GM23248 (cell line): ENCODE results near the gene TENM3. TPM values are rescaled to one million over a fixed set of nuclear protein-coding genes. Genes with fewer than 3 reads are reported as not detected.

Experiments used
- DNase-seq: peaks from one replicate; pipeline ENCODE4 v3.0.0-alpha.2; 2015
- H2AFZ ChIP-seq: fragments of 200-600 bp; sonication (generic); 2 replicates; pipeline ENCODE4 v1.6.1; 2016; ENCODE audit warnings: antibody characterized with exemption
- H3F3A ChIP-seq: fragments of 200-600 bp; sonication (generic); 2 replicates; pipeline ENCODE4 v1.6.1; 2016; ENCODE audit warnings: mild to moderate bottlenecking, antibody characterized with exemption, mixed run types; ENCODE audit not compliant: insufficient read depth
- H3K27ac ChIP-seq: fragments of 200-600 bp; sonication (generic); 2 replicates; pipeline ENCODE4 v1.5.1; 2016; ENCODE audit warnings: mild to moderate bottlenecking
- H3K27me3 ChIP-seq: fragments of 200-600 bp; sonication (generic); replicated peaks from 2 replicates; pipeline ENCODE4 v1.6.1; 2016; ENCODE audit warnings: mild to moderate bottlenecking; ENCODE audit not compliant: insufficient read depth
- H3K36me3 ChIP-seq: fragments of 200-600 bp; sonication (generic); 2 replicates; pipeline ENCODE4 v1.6.1; 2016; ENCODE audit warnings: low read depth, mild to moderate bottlenecking
- H3K4me1 ChIP-seq: fragments of 200-600 bp; sonication (generic); 2 replicates; pipeline ENCODE4 v1.6.1; 2016; ENCODE audit warnings: mild to moderate bottlenecking; ENCODE audit not compliant: insufficient read depth
- H3K4me2 ChIP-seq: fragments of 200-600 bp; sonication (generic); one replicate; pipeline ENCODE4 v1.6.1; 2016; ENCODE audit warnings: mild to moderate bottlenecking; ENCODE audit not compliant: unreplicated experiment
- H3K4me3 ChIP-seq: fragments of 200-600 bp; sonication (generic); 2 replicates; pipeline ENCODE4 v1.5.1; 2016; ENCODE audit warnings: mild to moderate bottlenecking
- H3K79me2 ChIP-seq: fragments of 200-600 bp; sonication (generic); 2 replicates; pipeline ENCODE4 v1.6.1; 2016; ENCODE audit warnings: mild to moderate bottlenecking; ENCODE audit not compliant: insufficient read depth
- H3K9ac ChIP-seq: fragments of 200-600 bp; sonication (generic); 2 replicates; pipeline ENCODE4 v1.6.1; 2016; ENCODE audit warnings: mild to moderate bottlenecking
- H3K9me2 ChIP-seq: fragments of 200-600 bp; sonication (generic); 2 replicates; pipeline ENCODE4 v1.6.1; 2016; ENCODE audit warnings: mixed run types, mild to moderate bottlenecking, moderate library complexity; ENCODE audit not compliant: insufficient read depth
- H3K9me3 ChIP-seq: fragments of 200-600 bp; sonication (generic); one replicate; pipeline ENCODE4 v1.6.1; 2017; ENCODE audit warnings: low read depth
- H4K20me1 ChIP-seq: fragments of 200-600 bp; sonication (generic); 2 replicates; pipeline ENCODE4 v1.6.0; 2016; ENCODE audit not compliant: insufficient read depth
- EZH2 ChIP-seq: fragments of 200-600 bp; sonication (generic); IDR thresholded peaks from 2 replicates; pipeline ENCODE4 v1.6.1; 2018; ENCODE audit warnings: antibody characterized with exemption, mild to moderate bottlenecking; ENCODE audit not compliant: insufficient read depth, poor library complexity, severe bottlenecking
- EZH2phosphoT487 ChIP-seq: fragments of 200-600 bp; sonication (generic); IDR thresholded peaks from 2 replicates; pipeline ENCODE4 v1.6.1; 2018; ENCODE audit warnings: antibody characterized with exemption, moderate library complexity, mild to moderate bottlenecking, low read depth; ENCODE audit not compliant: insufficient read depth
- WGBS, 2 experiments: methylation state at CpG; one replicate each; pipeline ENCODE4 v1.1.6; 2015 to 2017; ENCODE audit warnings: low lambda C conversion rate in 2 of 2, low coverage in 1 of 2; ENCODE audit errors: missing lambda C conversion rate in 2 of 2; 5-methylcytosine and 5-hydroxymethylcytosine counted together
- in situ Hi-C: fragments of 300-500 bp; cut with MboI; formaldehyde crosslinking; loops from 2 replicates; pipeline ENCODE4 v1.15.0; 2020
- polyA plus RNA-seq: library from polyadenylated mRNA; unstranded; fragments of >200 nt; fragmentation: Nextera tagmentation; extraction: Ambion mirVana; gene quantifications from 2 replicates; pipeline ENCODE4 v1.2.1, GENCODE V29; 2016
- total RNA-seq: library from RNA; depleted of rRNA; stranded (reverse); fragments of >200 nt; shearing (Covaris generic); gene quantifications from 2 replicates; pipeline ENCODE4 v1.2.3, GENCODE V29; 2014

TENM3 gene
- total and polyA plus RNA-seq, 2 experiments from 2014 or later = 0.83 to 8.1 TPM

GRCh38 chr4:182620111-182620980 lies 377.1 kb downstream of the TENM3 start:
- 55 to 58% methylated on average over 10 of the region's 10 CpGs for WGBS, 2 experiments
- H3F3A ChIP-seq = no peaks in the 10 kb centered on the region
- H4K20me1 ChIP-seq = no peaks in the 10 kb centered on the region
- no peak overlapping the region for H3K4me3 ChIP-seq
- no peaks in the 10 kb centered on the region for H3K4me1 ChIP-seq
- H3K9me3 ChIP-seq = no peaks in the 10 kb centered on the region
- H3K4me2 ChIP-seq = no peak overlapping the region
- no peak overlapping the region for H3K9ac ChIP-seq
- no peak overlapping the region for H2AFZ ChIP-seq
- no peaks in the 10 kb centered on the region for H3K9me2 ChIP-seq
- no peak for DNase-seq
- H3K27ac ChIP-seq = no peak overlapping the region
- no peaks in the 10 kb centered on the region for H3K79me2 ChIP-seq
- in situ Hi-C loops = no loop called here
- no peaks in the 10 kb centered on the region for H3K36me3 ChIP-seq
- TF ChIP-seq EZH2 = no peak
- TF ChIP-seq EZH2phosphoT487 = no peak
- H3K27me3 ChIP-seq = no peaks in the 10 kb centered on the region

GRCh38 chr4:182624281-182624680 lies 381.1 kb downstream of the TENM3 start:
- Histone ChIP-seq H3K9ac (no peak overlapping the region), H3K27me3 (no peaks in the 10 kb centered on the region), H3K4me1 (no peaks in the 10 kb centered on the region), H2AFZ (no peak overlapping the region), H3K9me2 (no peaks in the 10 kb centered on the region), H3K79me2 (no peaks in the 10 kb centered on the region), H3K27ac (no peak overlapping the region), H3K4me2 (no peak overlapping the region), H3F3A (no peaks in the 10 kb centered on the region), H4K20me1 (no peaks in the 10 kb centered on the region), H3K4me3 (no peak overlapping the region), H3K9me3 (no peaks in the 10 kb centered on the region), H3K36me3 (no peaks in the 10 kb centered on the region)
- in situ Hi-C loops = no loop called here
- WGBS, 2 experiments = 54 to 63% methylated on average over 8 of the region's 8 CpGs
- no peak for TF ChIP-seq EZH2
- no peak for TF ChIP-seq EZH2phosphoT487
- DNase-seq = no peak

- no peak for TF ChIP-seq EZH2
- no peak for TF ChIP-seq EZH2phosphoT487
- no peaks in the 10 kb centered on the region for H3K9me3 ChIP-seq
- no peaks in the 10 kb centered on the region for H3K9me2 ChIP-seq
- no peaks in the 10 kb centered on the region for H3K27me3 ChIP-seq
- no peak overlapping the region for H2AFZ ChIP-seq
- in situ Hi-C loops = no loop called here
- no peaks in the 10 kb centered on the region for H3F3A ChIP-seq
- WGBS, 2 experiments = 66 to 70% methylated on average over 16 of the region's 16 CpGs
- H3K4me1 ChIP-seq = no peaks in the 10 kb centered on the region
- H4K20me1 ChIP-seq = no peaks in the 10 kb centered on the region
- no peaks in the 10 kb centered on the region for H3K36me3 ChIP-seq
- no peaks in the 10 kb centered on the region for H3K79me2 ChIP-seq
- no peak for DNase-seq
- H3K4me2 ChIP-seq = no peak overlapping the region
- no peak overlapping the region for H3K4me3 ChIP-seq
- no peak overlapping the region for H3K9ac ChIP-seq
- H3K27ac ChIP-seq = no peak overlapping the region
These were observed 382.0 kb downstream of the TENM3 start for GRCh38 chr4:182625193-182625592.

- no peak overlapping the region for H3K4me2 ChIP-seq
- no peak overlapping the region for H2AFZ ChIP-seq
- H3K9me2 ChIP-seq = no peaks in the 10 kb centered on the region
- no peaks in the 10 kb centered on the region for H4K20me1 ChIP-seq
- H3K79me2 ChIP-seq = no peaks in the 10 kb centered on the region
- H3K27ac ChIP-seq = no peak overlapping the region
- in situ Hi-C loops = no loop called here
- no peak for DNase-seq
- 60% methylated on average over 6 of the region's 6 CpGs for WGBS, 2 experiments
- no peaks in the 10 kb centered on the region for H3K27me3 ChIP-seq
- no peaks in the 10 kb centered on the region for H3F3A ChIP-seq
- TF ChIP-seq EZH2 (no peak), EZH2phosphoT487 (no peak)
- H3K4me1 ChIP-seq = no peaks in the 10 kb centered on the region
- no peak overlapping the region for H3K4me3 ChIP-seq
- no peaks in the 10 kb centered on the region for H3K9me3 ChIP-seq
- no peak overlapping the region for H3K9ac ChIP-seq
- H3K36me3 ChIP-seq = no peaks in the 10 kb centered on the region
These were observed 384.8 kb downstream of the TENM3 start for GRCh38 chr4:182627996-182628395.
